ENCODE measurements around the gene PLXDC2. TPM values are rescaled to one million over a fixed set of nuclear protein-coding genes. Genes with fewer than 3 reads are reported as not detected.

The PLXDC2 gene
- total and polyA plus RNA-seq, 4 donors, result 11.8 to 99.6 (median 40.8) TPM

GRCh38 chr10:19839090-19839489 lies 22.9 kb downstream of the PLXDC2 start:
- Histone ChIP-seq H3K36me3 (ENCODE audit: control insufficient read depth in 4 of 4, insufficient read depth in 4 of 4, low read length in 4 of 4) (peaks cover 0 to 8% (median 0%) of the 10 kb centered on the region in 4 donors), H3K4me1 (ENCODE audit: control insufficient read depth in 5 of 5, insufficient read depth in 5 of 5, low read length in 5 of 5) (peaks cover 0 to 50% (median 17%) of the 10 kb centered on the region in 5 donors), H3K27ac (ENCODE audit: low read depth in 1 of 2, low read length in 1 of 2) (no peak overlapping the region), H3K4me3 (no peak overlapping the region), H3K9ac (ENCODE audit: insufficient read depth in 1 of 2, low read length in 2 of 2) (no peak overlapping the region), H3K9me3 (ENCODE audit: control insufficient read depth in 4 of 4, insufficient read depth in 3 of 4, low read length in 3 of 4) (no peaks in the 10 kb centered on the region), H3K27me3 (ENCODE audit: control insufficient read depth in 3 of 3, insufficient read depth in 3 of 3, low read length in 2 of 3) (no peaks in the 10 kb centered on the region)
- no peak for DNase-seq
- no peak for ATAC-seq (ENCODE audit: insufficient read depth, low FRiP score)
- no peak for TF ChIP-seq CTCF (IDR thresholded peaks at IDR 0.05; ENCODE audit: control extremely low read depth, extremely low read depth)
- WGBS, 2 donors, result 79 to 88% methylated on average over 3 of the region's 3 CpGs

GRCh38 chr10:19839552-19839951 lies 23.3 kb downstream of the PLXDC2 start:
- Histone ChIP-seq H3K4me3 (no peak overlapping the region), H3K27me3 (ENCODE audit: control insufficient read depth in 3 of 3, insufficient read depth in 3 of 3, low read length in 2 of 3) (no peaks in the 10 kb centered on the region), H3K9me3 (ENCODE audit: control insufficient read depth in 4 of 4, insufficient read depth in 3 of 4, low read length in 3 of 4) (no peaks in the 10 kb centered on the region), H3K27ac (ENCODE audit: low read depth in 1 of 2, low read length in 1 of 2) (no peak overlapping the region), H3K9ac (ENCODE audit: insufficient read depth in 1 of 2, low read length in 2 of 2) (no peak overlapping the region), H3K4me1 (ENCODE audit: control insufficient read depth in 5 of 5, insufficient read depth in 5 of 5, low read length in 5 of 5) (peaks cover 0 to 46% (median 17%) of the 10 kb centered on the region in 5 donors), H3K36me3 (ENCODE audit: control insufficient read depth in 4 of 4, insufficient read depth in 4 of 4, low read length in 4 of 4) (peaks cover 0 to 8% (median 0%) of the 10 kb centered on the region in 4 donors)
- TF ChIP-seq CTCF (IDR thresholded peaks at IDR 0.05; ENCODE audit: control extremely low read depth, extremely low read depth), result no peak
- 53 to 73% methylated on average over 4 of the region's 4 CpGs for WGBS, 2 donors
- DNase-seq (no peak), ATAC-seq (ENCODE audit: insufficient read depth, low FRiP score) (no peak)

GRCh38 chr10:19840776-19841175 lies 24.5 kb downstream of the PLXDC2 start:
- ATAC-seq (ENCODE audit: insufficient read depth, low FRiP score) (no peak), DNase-seq (no peak)
- WGBS, 2 donors, result 93 to 94% methylated on average over 3 of the region's 3 CpGs
- Histone ChIP-seq H3K27me3 (ENCODE audit: control insufficient read depth in 3 of 3, insufficient read depth in 3 of 3, low read length in 2 of 3) (no peaks in the 10 kb centered on the region), H3K9me3 (ENCODE audit: control insufficient read depth in 4 of 4, insufficient read depth in 3 of 4, low read length in 3 of 4) (no peaks in the 10 kb centered on the region), H3K27ac (ENCODE audit: low read depth in 1 of 2, low read length in 1 of 2) (no peak overlapping the region), H3K4me1 (ENCODE audit: control insufficient read depth in 5 of 5, insufficient read depth in 5 of 5, low read length in 5 of 5) (peaks cover 0 to 47% (median 12%) of the 10 kb centered on the region in 5 donors), H3K36me3 (ENCODE audit: control insufficient read depth in 4 of 4, insufficient read depth in 4 of 4, low read length in 4 of 4) (peaks cover 0 to 5% (median 0%) of the 10 kb centered on the region in 4 donors), H3K9ac (ENCODE audit: insufficient read depth in 1 of 2, low read length in 2 of 2) (no peak overlapping the region), H3K4me3 (no peak overlapping the region)
- no peak for TF ChIP-seq CTCF (IDR thresholded peaks at IDR 0.05; ENCODE audit: control extremely low read depth, extremely low read depth)

GRCh38 chr10:19843487-19843886 lies 27.3 kb downstream of the PLXDC2 start:
- 51 to 75% methylated on average over 1 of the region's 1 CpG for WGBS, 2 donors
- no peaks in the 10 kb centered on the region for H3K27me3 ChIP-seq (ENCODE audit: control insufficient read depth in 3 of 3, insufficient read depth in 3 of 3, low read length in 2 of 3)
- ATAC-seq (ENCODE audit: insufficient read depth, low FRiP score) (no peak), DNase-seq (no peak)
- no peak overlapping the region for H3K27ac ChIP-seq (ENCODE audit: low read depth in 1 of 2, low read length in 1 of 2)
- no peak overlapping the region for H3K4me3 ChIP-seq
- H3K36me3 ChIP-seq (ENCODE audit: control insufficient read depth in 4 of 4, insufficient read depth in 4 of 4, low read length in 4 of 4), result peaks cover 0 to 5% (median 1%) of the 10 kb centered on the region in 4 donors
- peaks cover 0 to 43% (median 12%) of the 10 kb centered on the region in 5 donors for H3K4me1 ChIP-seq (ENCODE audit: control insufficient read depth in 5 of 5, insufficient read depth in 5 of 5, low read length in 5 of 5)
- peak overlapping the region in 1 of 2 donors; percentile 30 for H3K9ac ChIP-seq (ENCODE audit: insufficient read depth in 1 of 2, low read length in 2 of 2)
- no peaks in the 10 kb centered on the region for H3K9me3 ChIP-seq (ENCODE audit: control insufficient read depth in 4 of 4, insufficient read depth in 3 of 4, low read length in 3 of 4)
- no peak for TF ChIP-seq CTCF (IDR thresholded peaks at IDR 0.05; ENCODE audit: control extremely low read depth, extremely low read depth)

Data from lung (tissue), 12 donors.